ENCODE data around the gene OR2T6. TPM values are rescaled to one million over a fixed set of nuclear protein-coding genes. Genes with fewer than 3 reads are reported as not detected.

Gene OR2T6
- total RNA-seq, 4 donors from 2014 or later: not detected

GRCh38 chr1:248402748-248403147, 27.2 kb downstream of the OR2T6 start, which contains the start of gene OR2T1:
Gene OR2T1, plus strand, starts transcription at chr1:248403048. Its CDS starts 3,100 bp downstream, at chr1:248406148.
- H3K27me3 ChIP-seq: no peaks in the 10 kb centered on the region
- TF ChIP-seq POLR2A (IDR thresholded peaks at IDR 0.05) (no peak), CTCF (IDR thresholded peaks at IDR 0.05) (no peak)
- no peak within 1 kb of the TSS for H3K27ac ChIP-seq
- no peak within 1 kb of the TSS for H3K4me3 ChIP-seq
- no peaks in the 10 kb centered on the region for H3K4me1 ChIP-seq
- no peak for DNase-seq
- no peaks in the 10 kb centered on the region for H3K36me3 ChIP-seq
- no peaks in the 10 kb centered on the region for H3K9me3 ChIP-seq

- H3K4me3 ChIP-seq: no peak overlapping the region
- DNase-seq: no peak
- no peaks in the 10 kb centered on the region for H3K36me3 ChIP-seq
- TF ChIP-seq CTCF (IDR thresholded peaks at IDR 0.05) (no peak), POLR2A (IDR thresholded peaks at IDR 0.05) (no peak)
- H3K27ac ChIP-seq: no peak overlapping the region
- no peaks in the 10 kb centered on the region for H3K27me3 ChIP-seq
- H3K9me3 ChIP-seq: no peaks in the 10 kb centered on the region
- no peaks in the 10 kb centered on the region for H3K4me1 ChIP-seq
Observed at GRCh38 chr1:248404024-248404423, 28.5 kb downstream of the OR2T6 start.

- no peak for DNase-seq
- TF ChIP-seq CTCF (IDR thresholded peaks at IDR 0.05): no peak
- TF ChIP-seq POLR2A (IDR thresholded peaks at IDR 0.05): no peak
- Histone ChIP-seq H3K27ac (no peak overlapping the region), H3K4me1 (no peaks in the 10 kb centered on the region), H3K36me3 (no peaks in the 10 kb centered on the region), H3K4me3 (no peak overlapping the region), H3K27me3 (no peaks in the 10 kb centered on the region), H3K9me3 (no peaks in the 10 kb centered on the region)
Observed at GRCh38 chr1:248406721-248407692, 31.5 kb downstream of the OR2T6 start.

GRCh38 chr1:248416226-248416625, 40.7 kb downstream of the OR2T6 start:
- TF ChIP-seq POLR2A (IDR thresholded peaks at IDR 0.05) (no peak), CTCF (IDR thresholded peaks at IDR 0.05) (no peak)
- Histone ChIP-seq H3K4me3 (no peak overlapping the region), H3K27me3 (no peaks in the 10 kb centered on the region), H3K9me3 (peaks cover 0 to 9% (median 0%) of the 10 kb centered on the region in 4 donors), H3K36me3 (no peaks in the 10 kb centered on the region), H3K27ac (no peak overlapping the region), H3K4me1 (no peaks in the 10 kb centered on the region)
- DNase-seq: no peak

- Histone ChIP-seq H3K9me3 (peaks cover 0 to 12% (median 0%) of the 10 kb centered on the region in 4 donors), H3K4me1 (no peaks in the 10 kb centered on the region), H3K4me3 (no peak overlapping the region), H3K27me3 (no peaks in the 10 kb centered on the region), H3K36me3 (no peaks in the 10 kb centered on the region), H3K27ac (no peak overlapping the region)
- no peak for TF ChIP-seq CTCF (IDR thresholded peaks at IDR 0.05)
- TF ChIP-seq POLR2A (IDR thresholded peaks at IDR 0.05): no peak
- no peak for DNase-seq
Observed at GRCh38 chr1:248417854-248418253, 42.3 kb downstream of the OR2T6 start.
